Right renal pelvis (tissue), 4 donors: ENCODE measurements around the gene FGFBP2. TPM values are rescaled to one million over a fixed set of nuclear protein-coding genes. Genes with fewer than 3 reads are reported as not detected.
A peak's percentile ranks its signal among the peaks of the same experiment; 100 is the strongest.

Experiments
- DNase-seq, 4 donors: peaks; one replicate each; pipeline ENCODE4 v3.0.0-alpha.2; 2013; ENCODE audit warnings: low read depth in 4 of 4, low spot score in 3 of 4, missing footprints in 1 of 4
- polyA plus RNA-seq, 4 donors: library from polyadenylated mRNA; unstranded; fragments of 120-200 nt; gene quantifications; one replicate each; pipeline ENCODE4 v1.2.1, GENCODE V29; 2013; ENCODE audit not compliant: insufficient read length in 4 of 4

FGFBP2 gene, protein sequence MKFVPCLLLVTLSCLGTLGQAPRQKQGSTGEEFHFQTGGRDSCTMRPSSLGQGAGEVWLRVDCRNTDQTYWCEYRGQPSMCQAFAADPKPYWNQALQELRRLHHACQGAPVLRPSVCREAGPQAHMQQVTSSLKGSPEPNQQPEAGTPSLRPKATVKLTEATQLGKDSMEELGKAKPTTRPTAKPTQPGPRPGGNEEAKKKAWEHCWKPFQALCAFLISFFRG
- under 1 TPM; 0.13 to 0.44 (median 0.23) TPM for polyA plus RNA-seq

DNA sequence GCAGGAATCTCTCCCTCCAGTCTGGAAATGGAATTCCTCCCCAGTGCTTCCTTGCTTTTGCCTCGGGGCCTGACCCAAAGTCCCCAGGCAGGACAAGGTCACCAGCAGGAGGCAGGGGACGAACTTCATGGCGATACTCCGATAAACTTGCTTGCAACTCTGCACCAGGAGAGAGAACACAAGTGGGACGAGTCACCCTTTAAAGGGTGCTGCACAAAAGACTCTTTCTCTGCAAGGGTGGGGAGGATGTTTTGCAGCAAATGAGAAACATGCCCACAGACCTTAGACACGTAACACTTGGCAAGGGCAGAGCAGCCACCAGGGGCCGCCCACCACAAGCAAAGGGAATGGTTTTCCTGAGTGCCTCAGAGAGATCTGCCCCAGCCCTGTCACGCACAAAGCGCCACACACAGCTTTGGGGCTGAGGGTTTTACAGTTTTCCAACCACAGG, at the start of gene FGFBP2:
FGFBP2 (minus strand) TSS at position 175 of the 451 bp plus-strand sequence; CDS start at position 129, 46 bp downstream.
- DNase-seq: peak in 1 of 4 donors; percentile 12

DNA sequence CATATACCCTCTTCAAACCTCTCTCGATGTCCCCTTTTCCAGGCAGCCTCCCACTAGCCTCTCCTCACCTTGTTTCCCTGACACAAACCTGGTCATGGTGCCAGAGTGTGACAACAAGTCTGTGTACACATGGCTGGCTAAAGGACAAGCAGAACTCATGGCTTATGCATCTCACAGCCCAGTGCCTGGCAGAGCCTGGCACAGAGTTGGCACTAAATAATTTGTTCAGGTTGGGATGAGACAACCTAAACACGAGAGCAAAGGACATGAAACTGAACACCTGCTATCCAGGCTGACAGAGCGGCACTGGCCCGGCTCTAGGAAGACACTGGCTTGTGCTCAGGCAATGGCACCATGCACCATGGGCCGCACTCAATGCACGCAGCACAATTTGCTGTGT, 48.2 kb upstream of the FGFBP2 start:
- no peak for DNase-seq

DNA sequence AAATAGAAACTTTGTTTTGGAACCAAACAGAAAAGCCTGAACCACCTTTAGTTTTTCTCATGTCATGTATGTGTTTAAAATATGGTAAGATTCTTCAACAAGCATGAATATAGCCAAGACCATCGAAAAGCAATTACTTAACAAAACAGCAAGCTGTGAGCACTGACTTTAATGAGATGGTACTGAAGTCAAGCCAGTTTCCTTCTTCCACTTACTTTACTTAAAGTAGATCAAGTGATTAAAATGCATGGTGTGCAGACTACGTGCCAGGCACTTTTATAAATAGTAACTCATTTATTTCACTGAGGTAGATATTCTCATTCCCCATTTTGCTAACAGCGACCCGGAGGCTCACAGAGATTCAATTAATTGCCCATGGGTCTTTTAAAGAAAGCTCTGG, 46.2 kb upstream of the FGFBP2 start:
- no peak for DNase-seq

DNA sequence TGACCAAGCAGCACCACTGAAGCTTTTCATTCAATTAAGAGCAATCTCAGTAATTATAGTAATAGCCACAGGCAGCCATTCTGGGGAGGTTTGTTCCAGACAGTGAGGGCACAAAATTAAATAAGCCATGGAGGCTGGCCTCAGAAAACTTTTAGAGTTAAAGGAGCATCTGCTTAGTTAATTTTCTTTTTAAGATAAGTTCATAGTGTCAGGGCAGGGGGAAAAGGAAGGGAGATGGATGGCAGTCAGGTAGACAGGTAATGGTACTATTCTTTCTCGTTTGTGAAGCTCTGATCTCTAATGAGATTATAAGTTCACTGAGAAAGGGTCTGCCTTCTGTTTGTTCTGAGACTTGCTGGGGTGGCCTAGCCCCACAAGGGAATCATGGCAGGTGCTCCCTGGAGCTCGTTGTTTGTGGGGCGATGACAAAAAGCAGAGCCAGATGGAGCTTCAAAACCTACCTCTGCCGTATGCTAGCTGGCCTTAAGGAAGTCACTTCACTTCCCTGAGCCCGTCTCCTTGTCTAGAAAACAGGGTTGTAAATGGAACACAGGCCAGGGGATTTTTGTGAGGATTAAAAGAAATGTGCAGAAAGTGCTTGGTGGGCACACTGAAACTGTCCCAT, 44.6 kb upstream of the FGFBP2 start:
- no peak for DNase-seq

DNA sequence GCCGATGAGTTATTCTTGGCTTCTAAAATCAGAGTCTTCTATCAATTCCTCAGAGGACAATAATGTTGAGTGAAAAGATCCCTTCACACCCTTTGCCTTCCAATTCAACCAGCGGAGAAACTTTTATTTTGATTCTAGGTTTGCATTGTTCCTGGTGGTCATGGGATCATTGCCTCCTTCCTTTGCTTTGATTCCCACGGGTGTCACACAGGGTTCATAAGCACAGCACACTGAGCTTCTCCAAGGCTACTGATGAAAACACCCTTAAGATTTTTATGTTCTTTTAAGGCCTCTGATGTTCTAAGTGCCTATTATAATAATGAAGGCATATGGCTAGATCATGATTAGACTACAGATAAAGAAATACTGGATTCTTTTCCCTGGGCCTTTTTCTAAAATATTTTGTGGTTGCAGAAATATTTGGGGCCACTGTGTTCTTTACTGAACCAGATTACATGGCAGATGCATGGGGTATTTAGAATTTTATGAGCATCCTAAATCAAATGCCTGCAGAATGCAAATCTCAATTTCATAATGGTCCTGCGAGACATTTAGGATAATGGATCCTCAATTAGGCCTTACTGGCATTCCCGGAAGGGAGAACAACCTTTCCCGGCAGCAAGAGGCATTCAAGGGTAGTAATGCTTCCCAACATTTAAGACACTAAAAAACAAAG, 43.9 kb upstream of the FGFBP2 start:
- no peak for DNase-seq

DNA sequence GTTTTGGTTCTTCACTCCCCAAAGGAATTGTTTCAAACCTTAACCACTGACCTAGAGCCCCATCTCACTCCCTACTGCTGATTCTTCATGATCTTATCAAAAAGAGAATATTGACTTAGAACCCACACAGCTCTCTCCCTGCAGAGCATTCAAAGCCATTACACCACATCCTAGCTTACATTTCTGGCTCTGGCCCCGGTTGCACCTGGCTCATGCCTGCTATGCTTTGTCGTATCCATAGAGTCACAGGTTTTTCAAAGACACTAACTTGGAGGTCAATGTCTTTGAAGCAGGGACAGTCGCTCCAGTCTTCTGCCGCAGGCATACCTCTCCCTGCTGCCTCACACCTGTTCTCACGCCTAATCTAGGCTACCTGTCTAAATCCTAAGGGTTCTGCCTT, 42.7 kb upstream of the FGFBP2 start:
- DNase-seq: no peak

DNA sequence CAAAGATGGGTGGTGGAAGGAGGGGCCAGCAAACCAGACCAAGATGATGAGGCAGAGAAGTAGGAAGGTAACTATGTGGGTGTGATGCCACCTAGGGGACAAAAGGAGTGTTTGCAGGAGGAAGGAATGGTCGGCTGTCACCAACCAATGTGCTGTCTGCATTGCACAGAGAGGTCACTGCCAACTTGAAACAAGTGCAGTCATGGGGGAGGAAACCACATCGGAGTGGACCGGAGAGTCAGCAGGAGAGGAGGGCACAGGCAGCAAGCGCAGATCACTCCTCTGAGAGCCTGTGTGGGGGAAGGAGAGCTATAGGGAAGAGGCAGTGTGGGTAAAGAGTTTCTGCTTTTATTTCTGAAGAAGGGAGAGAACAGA, 38.5 kb upstream of the FGFBP2 start:
- peak; percentile 45 to 62 (median 54) for DNase-seq

DNA sequence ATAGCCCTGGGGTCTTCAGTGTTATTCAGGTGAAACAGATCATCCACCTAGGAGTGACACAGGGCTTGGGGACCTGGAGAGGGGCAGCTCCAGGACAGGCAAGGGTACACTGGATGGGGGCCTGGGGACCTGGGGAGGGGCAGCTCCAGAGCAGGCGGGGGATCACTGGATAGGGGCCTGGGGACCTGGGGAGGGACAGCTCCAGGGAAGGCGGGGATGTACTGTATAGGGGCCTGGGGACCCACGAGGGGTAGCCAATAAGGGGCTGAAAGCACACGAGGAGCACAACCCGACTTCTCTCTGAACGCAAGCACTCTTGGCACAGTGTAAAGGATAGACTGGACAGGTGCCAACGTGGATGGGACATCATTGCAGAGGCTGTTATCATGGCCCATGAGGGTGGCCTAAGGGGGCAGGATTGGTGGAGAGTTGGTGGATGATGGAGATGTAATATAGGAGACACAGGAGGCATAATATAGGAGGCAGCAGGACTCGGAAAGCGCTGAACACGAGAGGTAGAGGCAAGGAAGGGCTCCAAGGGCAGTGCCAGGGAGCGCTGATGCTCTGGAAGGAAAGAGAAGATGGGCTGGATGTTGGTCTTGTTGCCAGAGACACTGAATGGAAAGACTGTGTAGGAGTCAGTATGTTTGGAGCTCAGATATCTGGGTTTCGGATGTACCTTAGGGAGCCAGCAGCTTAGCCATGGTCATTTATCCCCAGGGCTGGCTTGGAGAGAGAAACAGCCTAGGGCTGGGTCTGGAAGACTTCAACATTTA, 37.9 kb upstream of the FGFBP2 start:
- DNase-seq: no peak

DNA sequence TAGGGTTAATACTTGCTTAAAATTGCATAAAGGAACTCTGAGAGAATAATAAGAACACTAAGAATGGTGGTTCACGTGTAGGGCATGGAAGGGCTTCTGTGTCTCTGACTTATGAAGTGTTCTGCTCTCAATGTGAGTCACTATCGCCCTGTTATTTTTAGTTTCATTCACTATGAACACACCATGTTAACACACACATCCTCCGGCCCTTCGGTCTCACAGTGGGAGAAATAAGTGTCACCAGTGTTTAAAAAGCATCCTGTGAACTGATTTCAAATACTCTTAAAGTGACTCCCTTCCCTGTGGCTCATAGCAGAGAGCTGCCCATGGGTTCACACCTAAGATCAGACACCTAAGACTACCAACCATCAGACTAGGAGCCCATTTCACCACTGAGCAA, 33.8 kb upstream of the FGFBP2 start:
- no peak for DNase-seq

DNA sequence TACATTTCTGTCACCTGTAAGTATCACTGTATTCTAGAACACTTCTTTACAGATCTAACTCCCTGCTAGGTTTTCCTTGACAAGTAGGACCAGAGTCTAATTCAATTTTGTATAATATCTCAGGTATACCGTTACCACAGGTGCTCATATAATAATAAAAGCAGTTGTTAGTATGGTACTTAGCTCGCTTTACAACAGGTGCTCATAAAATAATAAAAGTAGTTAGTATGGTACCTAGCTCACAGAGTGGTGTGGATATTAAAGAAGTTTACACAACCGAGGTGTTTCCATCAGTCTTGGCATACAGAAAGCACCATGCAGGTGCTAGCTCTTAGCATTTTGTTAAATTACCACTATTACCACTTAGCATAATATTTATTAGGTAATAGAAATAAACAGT, 32.9 kb upstream of the FGFBP2 start:
- DNase-seq: no peak

DNA sequence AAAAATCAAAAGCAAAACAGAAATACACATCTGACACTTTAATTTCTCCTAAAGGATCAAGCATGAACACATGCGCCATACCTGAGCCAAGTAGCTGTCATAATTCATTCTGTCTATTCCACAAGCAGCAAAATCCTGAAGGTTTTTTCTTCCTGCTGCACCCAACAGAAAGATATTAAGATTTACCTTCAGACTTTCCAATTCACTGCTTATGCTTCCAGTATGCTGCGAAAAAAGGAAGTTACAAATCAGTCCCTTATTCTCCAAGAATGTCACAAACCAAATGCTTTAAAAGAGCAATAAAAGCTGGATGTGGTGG, 29.2 kb upstream of the FGFBP2 start:
- no peak for DNase-seq

DNA sequence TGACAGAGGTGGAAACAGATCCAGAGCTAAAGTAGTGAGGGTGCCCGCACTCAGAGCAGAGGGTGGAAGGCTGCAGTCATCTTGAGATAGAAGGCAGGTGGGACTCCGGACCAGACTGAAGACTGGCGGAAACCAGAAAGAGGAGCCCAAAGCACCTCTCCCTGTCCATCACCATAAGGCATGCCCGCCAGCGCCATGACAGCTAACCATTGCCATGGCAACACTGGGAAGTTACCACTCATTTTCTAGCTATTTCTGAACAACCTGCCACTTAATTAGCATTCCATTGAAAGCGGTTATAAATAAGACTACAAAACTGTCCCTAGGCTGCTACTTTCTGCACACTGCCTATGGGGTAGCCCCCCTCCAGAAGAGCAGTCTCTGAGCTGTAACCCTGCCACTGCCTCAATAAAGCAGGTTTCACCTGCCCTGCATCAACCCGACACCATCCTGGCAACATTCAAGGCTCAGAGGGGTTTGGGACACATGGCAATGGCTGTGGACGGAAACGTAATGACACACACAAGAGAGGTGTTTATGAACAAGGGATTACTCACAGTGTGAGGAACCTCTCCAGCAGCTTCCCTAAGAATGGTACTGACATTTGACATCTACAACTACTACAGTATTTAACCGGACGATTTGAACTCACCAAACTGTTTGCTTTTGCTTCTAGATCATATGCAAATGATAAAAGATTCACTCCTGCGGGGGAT, 27.8 kb upstream of the FGFBP2 start:
- no peak for DNase-seq

DNA sequence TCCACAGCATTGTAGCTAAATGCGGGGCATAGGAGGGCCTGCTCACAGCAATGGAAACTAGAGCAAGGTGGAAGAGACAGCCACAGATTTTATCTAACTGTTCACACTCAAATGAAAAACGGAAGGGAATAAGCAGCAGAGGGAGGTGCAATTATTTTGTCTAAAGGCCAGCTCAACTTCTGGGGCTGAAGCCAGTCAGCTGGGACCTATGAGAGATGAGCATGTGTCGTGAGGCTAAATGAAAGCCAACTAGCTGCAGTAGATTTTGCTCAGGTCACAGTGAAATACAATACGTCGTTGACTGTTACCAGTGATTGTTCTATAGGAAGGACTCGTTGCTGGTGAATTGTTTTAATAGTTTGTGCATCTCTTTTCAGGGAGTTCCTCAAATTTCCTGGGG, 26.4 kb upstream of the FGFBP2 start:
- DNase-seq: no peak

DNA sequence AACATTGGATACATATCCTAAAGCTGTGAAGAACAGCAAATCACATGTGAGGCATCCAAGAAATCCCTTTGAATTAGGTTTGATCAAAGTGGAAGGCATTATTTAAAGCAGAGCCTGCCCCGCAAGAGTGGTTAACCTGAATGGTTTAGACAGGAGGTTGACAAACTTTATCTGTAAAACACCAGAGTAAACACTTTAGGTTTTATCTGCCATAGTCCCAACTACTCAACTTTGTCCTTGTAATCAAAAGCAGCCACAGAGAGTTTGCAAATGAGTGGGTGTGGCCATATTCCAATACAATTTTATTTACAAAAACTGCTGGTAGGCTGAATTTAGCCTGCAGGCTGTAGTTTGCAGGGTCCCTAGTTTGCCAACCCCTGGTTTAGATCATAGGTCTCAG, 25.2 kb upstream of the FGFBP2 start:
- no peak for DNase-seq

DNA sequence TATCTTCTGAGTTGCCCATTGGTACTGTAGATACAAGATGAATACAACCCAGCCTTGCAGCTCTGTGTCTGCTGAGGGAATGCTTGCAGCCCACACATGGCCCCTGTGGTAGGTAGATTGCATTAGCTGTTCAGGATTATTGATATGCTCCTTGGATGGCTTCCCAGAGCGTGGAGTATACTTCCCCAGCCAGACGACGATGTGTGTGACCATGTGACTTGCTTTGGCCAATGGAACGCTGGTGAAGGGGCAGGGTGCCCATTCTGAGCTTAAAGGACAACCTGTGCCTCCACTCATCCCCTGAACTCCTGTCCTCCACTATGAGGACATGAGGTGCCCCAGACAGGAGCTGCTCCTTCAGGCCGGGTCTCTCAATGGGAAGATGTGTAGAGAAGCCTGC, 23.9 kb upstream of the FGFBP2 start:
- DNase-seq: no peak

DNA sequence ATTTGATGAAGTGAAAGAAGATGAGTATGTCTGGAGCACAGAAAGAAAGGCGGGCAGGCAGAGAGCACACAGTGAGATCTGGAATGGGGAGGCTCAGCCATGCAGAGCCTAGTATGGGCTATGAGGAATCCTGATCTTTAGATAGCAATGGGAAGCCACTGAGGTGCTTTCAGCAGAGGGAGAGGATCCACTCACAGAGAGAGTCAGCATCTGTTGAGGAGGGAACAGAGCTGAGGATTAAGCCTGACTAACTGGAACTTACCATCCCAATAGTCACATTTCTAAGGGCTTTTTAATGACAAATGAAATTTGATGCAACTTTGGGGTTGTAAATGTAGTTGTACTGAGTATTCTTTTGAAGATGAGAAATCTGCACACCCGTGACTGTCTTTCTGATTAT, 20.6 kb upstream of the FGFBP2 start:
- DNase-seq: no peak

DNA sequence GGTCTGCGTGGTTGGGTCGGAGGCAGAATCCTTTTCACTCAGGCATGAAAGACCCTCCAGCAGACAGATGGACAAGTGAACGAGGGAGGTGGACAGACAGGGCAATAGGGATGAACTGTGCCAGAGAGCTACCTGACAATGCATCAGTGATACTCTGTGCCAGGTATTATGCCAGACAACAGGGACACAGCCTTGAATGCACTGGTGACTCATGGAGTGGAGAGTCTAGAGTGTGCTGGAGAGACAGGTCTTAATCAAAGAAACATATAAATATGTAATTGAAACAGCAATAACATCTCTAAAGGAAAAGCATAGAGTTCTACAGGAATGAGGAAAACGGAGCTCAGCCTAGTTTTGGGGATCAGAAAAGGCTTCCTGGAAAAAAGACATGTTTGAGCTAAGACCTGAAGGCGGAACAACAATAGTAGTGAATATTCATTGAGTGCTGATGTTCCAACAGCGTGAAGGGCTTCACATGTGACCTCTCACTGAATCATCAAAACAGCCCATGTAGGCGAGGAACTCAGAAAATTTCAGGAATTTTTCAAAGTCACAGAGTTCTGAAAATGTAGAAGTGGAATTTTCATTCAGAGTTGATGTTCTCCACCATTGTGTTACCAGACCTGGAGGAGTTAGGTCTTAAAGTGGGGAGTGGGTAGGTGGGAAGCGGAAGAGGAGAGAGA, 20.0 kb upstream of the FGFBP2 start:
- DNase-seq: no peak

DNA sequence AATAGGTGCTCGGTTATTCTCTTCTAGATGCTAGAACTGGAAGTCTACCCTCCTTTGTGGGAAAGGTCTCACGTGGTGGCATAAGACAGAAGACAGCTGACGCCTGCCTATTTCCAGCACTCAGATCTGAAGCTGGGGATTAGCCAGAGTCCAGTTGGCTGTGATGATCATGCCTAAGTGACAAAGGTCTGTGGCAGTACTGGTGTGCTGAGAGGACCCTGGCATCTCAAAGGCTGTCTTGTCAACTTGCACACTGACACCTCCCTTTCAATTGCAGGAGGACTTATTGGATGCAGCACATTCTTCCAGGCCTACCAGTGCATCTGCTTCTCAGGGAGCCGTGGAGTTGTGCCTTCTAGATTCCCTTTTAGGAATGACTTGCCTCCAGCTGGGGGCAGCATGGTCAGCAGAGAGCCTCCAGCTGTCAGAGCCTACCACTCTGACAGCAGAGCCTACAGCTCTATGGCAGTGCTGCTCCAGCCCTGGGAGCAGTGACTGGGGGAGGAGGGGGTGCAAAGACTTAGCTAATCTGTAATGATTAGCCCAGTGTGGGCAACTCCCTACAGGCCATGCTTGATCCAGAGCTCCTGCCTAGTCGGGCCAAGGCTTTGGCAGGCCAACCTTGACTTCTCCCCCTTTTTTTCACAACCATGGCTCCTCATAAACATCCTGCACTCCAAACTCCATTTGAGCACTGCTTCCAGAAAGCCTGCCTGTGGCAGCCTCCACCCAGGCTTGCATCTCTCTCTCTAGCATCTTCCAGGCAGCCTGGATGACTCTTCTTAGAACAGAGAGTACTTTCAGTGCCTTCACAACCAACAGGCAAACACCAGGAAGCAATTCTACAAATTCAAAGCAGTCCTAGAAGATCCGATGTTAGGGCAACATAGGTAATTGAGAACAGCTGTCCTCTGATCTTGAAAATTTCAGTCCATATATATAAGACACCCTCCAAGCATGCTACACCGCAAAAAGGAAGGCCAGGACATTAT, 13.8 kb upstream of the FGFBP2 start:
- DNase-seq: no peak
